Hepatocyte (in vitro differentiated cells): Measurements from ENCODE around the gene MEF2A.

Experiments
- EZH2 ChIP-seq: fragments of 200-600 bp; sonication (generic); IDR thresholded peaks from 2 replicates; pipeline ENCODE4 v1.6.1; 2016; ENCODE audit warnings: antibody characterized with exemption, mild to moderate bottlenecking, borderline replicate concordance
- EZH2phosphoT487 ChIP-seq: fragments of 200-600 bp; sonication (generic); IDR thresholded peaks from one replicate; pipeline ENCODE4 v1.6.1; 2018; ENCODE audit warnings: antibody characterized with exemption, mild to moderate bottlenecking, low read depth, moderate library complexity; ENCODE audit not compliant: unreplicated experiment, severe bottlenecking
- TF ChIP-seq, protein P1 (sequence below): fragments of 200-600 bp; sonication (generic); IDR thresholded peaks from 2 replicates; pipeline ENCODE4 v1.5.1; 2016; ENCODE audit warnings: antibody characterized with exemption, mild to moderate bottlenecking; ENCODE audit not compliant: poor library complexity

DNA sequence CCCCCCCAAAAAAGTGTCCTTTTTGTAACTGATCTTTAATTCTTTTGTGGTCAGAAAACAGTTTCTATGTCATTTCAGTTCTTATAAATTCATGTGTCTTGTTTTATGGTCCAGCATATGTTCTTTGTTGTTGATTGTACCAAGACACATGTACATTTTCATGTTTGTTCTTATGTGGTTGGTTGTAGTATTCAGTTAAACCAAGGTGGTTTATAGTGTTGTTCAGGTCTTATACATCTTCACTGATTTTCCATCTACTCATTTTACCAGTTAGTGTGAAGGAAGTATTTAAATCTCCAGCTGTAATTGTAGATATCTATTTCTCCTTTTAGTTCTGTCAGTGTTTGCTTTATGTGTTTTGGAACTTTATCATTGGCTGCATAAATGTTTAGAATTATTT is 24.0 kb downstream of the MEF2A start:
- TF ChIP-seq, protein P1, sequence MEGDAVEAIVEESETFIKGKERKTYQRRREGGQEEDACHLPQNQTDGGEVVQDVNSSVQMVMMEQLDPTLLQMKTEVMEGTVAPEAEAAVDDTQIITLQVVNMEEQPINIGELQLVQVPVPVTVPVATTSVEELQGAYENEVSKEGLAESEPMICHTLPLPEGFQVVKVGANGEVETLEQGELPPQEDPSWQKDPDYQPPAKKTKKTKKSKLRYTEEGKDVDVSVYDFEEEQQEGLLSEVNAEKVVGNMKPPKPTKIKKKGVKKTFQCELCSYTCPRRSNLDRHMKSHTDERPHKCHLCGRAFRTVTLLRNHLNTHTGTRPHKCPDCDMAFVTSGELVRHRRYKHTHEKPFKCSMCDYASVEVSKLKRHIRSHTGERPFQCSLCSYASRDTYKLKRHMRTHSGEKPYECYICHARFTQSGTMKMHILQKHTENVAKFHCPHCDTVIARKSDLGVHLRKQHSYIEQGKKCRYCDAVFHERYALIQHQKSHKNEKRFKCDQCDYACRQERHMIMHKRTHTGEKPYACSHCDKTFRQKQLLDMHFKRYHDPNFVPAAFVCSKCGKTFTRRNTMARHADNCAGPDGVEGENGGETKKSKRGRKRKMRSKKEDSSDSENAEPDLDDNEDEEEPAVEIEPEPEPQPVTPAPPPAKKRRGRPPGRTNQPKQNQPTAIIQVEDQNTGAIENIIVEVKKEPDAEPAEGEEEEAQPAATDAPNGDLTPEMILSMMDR: no peak
- TF ChIP-seq EZH2phosphoT487: no peak
- TF ChIP-seq EZH2: no peak
